Raji (cell line): ENCODE data around the gene PLA2G2F.

Source experiments
- POLR2A ChIP-seq: IDR thresholded peaks from 2 replicates; pipeline ENCODE4 v1.6.1; 2011; ENCODE audit warnings: low read depth, low read length, control low read depth; ENCODE audit not compliant: insufficient read depth

PLA2G2F gene

GRCh38 chr1:20198296-20198695, 59.2 kb downstream of the PLA2G2F start:
- TF ChIP-seq POLR2A: no peak

- TF ChIP-seq POLR2A: no peak
Observed at GRCh38 chr1:20198918-20199317, 59.8 kb downstream of the PLA2G2F start.

- TF ChIP-seq POLR2A: no peak
Observed at GRCh38 chr1:20199403-20199802, 60.3 kb downstream of the PLA2G2F start.

GRCh38 chr1:20199840-20200239, 60.7 kb downstream of the PLA2G2F start:
- TF ChIP-seq POLR2A: no peak
